H9 (cell line): ENCODE results near the gene SLC35B3. TPM values are rescaled to one million over a fixed set of nuclear protein-coding genes. Genes with fewer than 3 reads are reported as not detected.

Source experiments
- DNase-seq: peaks from one replicate; pipeline ENCODE4 v3.0.0-alpha.2; 2017
- H2AFZ ChIP-seq: one replicate; pipeline ENCODE4 v1.6.1; 2013; ENCODE audit warnings: mild to moderate bottlenecking, low read length, control low read depth, moderate library complexity
- H2AK5ac ChIP-seq: 2 replicates; pipeline ENCODE4 v1.6.1; 2013; ENCODE audit warnings: low read length, control low read depth, mixed read lengths; ENCODE audit not compliant: insufficient read length
- H2BK120ac ChIP-seq: one replicate; pipeline ENCODE4 v1.6.1; 2013; ENCODE audit warnings: low read depth, mild to moderate bottlenecking, low read length, control low read depth, inconsistent platforms; ENCODE audit not compliant: poor library complexity, severe bottlenecking
- H2BK12ac ChIP-seq: 2 replicates; pipeline ENCODE4 v1.6.1; 2013; ENCODE audit warnings: low read length, control low read depth, mixed read lengths, low read depth; ENCODE audit not compliant: insufficient read length
- H2BK15ac ChIP-seq: 2 replicates; pipeline ENCODE4 v1.6.1; 2013; ENCODE audit warnings: low read depth, low read length, control low read depth
- H2BK20ac ChIP-seq: one replicate; pipeline ENCODE4 v1.6.1; 2013; ENCODE audit warnings: low read depth, mild to moderate bottlenecking, low read length, control low read depth, inconsistent platforms; ENCODE audit not compliant: poor library complexity, severe bottlenecking
- H2BK5ac ChIP-seq: 2 replicates; pipeline ENCODE4 v1.6.1; 2013; ENCODE audit warnings: low read length, control low read depth, mixed read lengths; ENCODE audit not compliant: insufficient read length
- H3K14ac ChIP-seq: 2 replicates; pipeline ENCODE4 v1.6.1; 2013; ENCODE audit warnings: low read length, control low read depth; ENCODE audit not compliant: insufficient read depth
- H3K18ac ChIP-seq: 2 replicates; pipeline ENCODE4 v1.6.1; 2013; ENCODE audit warnings: low read depth, mild to moderate bottlenecking, mixed read lengths, low read length, control low read depth; ENCODE audit not compliant: insufficient read length
- H3K23ac ChIP-seq: 2 replicates; pipeline ENCODE4 v1.6.1; 2013; ENCODE audit warnings: low read length, control low read depth, mixed read lengths, low read depth; ENCODE audit not compliant: insufficient read length
- H3K23me2 ChIP-seq: 2 replicates; pipeline ENCODE4 v1.6.1; 2013; ENCODE audit warnings: low read depth, mild to moderate bottlenecking, mixed read lengths, low read length, control low read depth; ENCODE audit not compliant: insufficient read length, poor library complexity, severe bottlenecking
- H3K27ac ChIP-seq: 2 replicates; pipeline ENCODE4 v1.5.1; 2013; ENCODE audit warnings: low read length, control low read depth, mixed read lengths, low read depth; ENCODE audit not compliant: insufficient read length
- H3K27me3 ChIP-seq: 2 replicates; pipeline ENCODE4 v1.6.1; 2013; ENCODE audit warnings: low read length, control low read depth, inconsistent platforms; ENCODE audit not compliant: insufficient read depth
- H3K4ac ChIP-seq: 2 replicates; pipeline ENCODE4 v1.6.1; 2013; ENCODE audit warnings: low read depth, mild to moderate bottlenecking, control low read depth, inconsistent platforms, low read length, moderate library complexity
- H3K4me1 ChIP-seq: 2 replicates; pipeline ENCODE4 v1.6.1; 2013; ENCODE audit warnings: low read length, control low read depth, inconsistent platforms; ENCODE audit not compliant: insufficient read depth
- H3K4me2 ChIP-seq: 2 replicates; pipeline ENCODE4 v1.6.1; 2013; ENCODE audit warnings: low read length, control low read depth, mixed read lengths; ENCODE audit not compliant: insufficient read length, insufficient read depth
- H3K56ac ChIP-seq: 2 replicates; pipeline ENCODE4 v1.6.1; 2013; ENCODE audit warnings: low read depth, mild to moderate bottlenecking, mixed read lengths, low read length, control low read depth; ENCODE audit not compliant: insufficient read length
- H3K79me1 ChIP-seq: 2 replicates; pipeline ENCODE4 v1.6.1; 2013; ENCODE audit warnings: low read depth, mild to moderate bottlenecking, moderate library complexity, low read length, control low read depth, inconsistent platforms; ENCODE audit not compliant: insufficient read depth, poor library complexity, severe bottlenecking
- H3K79me2 ChIP-seq: 2 replicates; pipeline ENCODE4 v1.6.1; 2013; ENCODE audit warnings: low read length, control low read depth, inconsistent platforms; ENCODE audit not compliant: insufficient read depth
- H3K9ac ChIP-seq: 2 replicates; pipeline ENCODE4 v1.6.1; 2013; ENCODE audit warnings: low read length, control low read depth, mixed read lengths; ENCODE audit not compliant: insufficient read length; ENCODE audit errors: extremely low read depth
- H3K9me3 ChIP-seq: one replicate; pipeline ENCODE4 v1.6.1; 2013; ENCODE audit warnings: low read depth, low read length, inconsistent platforms; ENCODE audit not compliant: control insufficient read depth
- H3T11ph ChIP-seq: one replicate; pipeline ENCODE4 v1.6.1; 2013; ENCODE audit warnings: mild to moderate bottlenecking, low read length, control low read depth, inconsistent platforms
- H4K20me1 ChIP-seq: one replicate; pipeline ENCODE4 v1.6.1; 2013; ENCODE audit not compliant: control insufficient read depth, insufficient read length, insufficient read depth
- H4K5ac ChIP-seq: 2 replicates; pipeline ENCODE4 v1.6.1; 2013; ENCODE audit warnings: low read depth, mild to moderate bottlenecking, mixed read lengths, low read length, control low read depth; ENCODE audit not compliant: insufficient read length
- H4K8ac ChIP-seq: replicated peaks from 2 replicates; pipeline ENCODE4 v1.6.1; 2013; ENCODE audit warnings: low read length, control low read depth, mixed read lengths, low read depth; ENCODE audit not compliant: insufficient read length
- H4K91ac ChIP-seq: 2 replicates; pipeline ENCODE4 v1.6.1; 2013; ENCODE audit warnings: low read depth, mild to moderate bottlenecking, moderate library complexity, mixed read lengths, low read length, control low read depth; ENCODE audit not compliant: insufficient read length
- H3K27ac Mint-ChIP-seq, 3 experiments: 2 replicates in 2 of 3; 3 replicates in 1 of 3; pipeline ENCODE4 v1.8.0; 2020 to 2021; ENCODE audit warnings: mixed read lengths in 3 of 3, mild to moderate bottlenecking in 1 of 3, moderate library complexity in 1 of 3
- H3K27me3 Mint-ChIP-seq: 2 replicates; pipeline ENCODE4 v1.8.0; 2021; ENCODE audit warnings: low read depth, mild to moderate bottlenecking, moderate library complexity, mixed read lengths
- H3K36me3 Mint-ChIP-seq, 3 experiments: 2 replicates in 2 of 3; 3 replicates in 1 of 3; pipeline ENCODE4 v1.8.0; 2020 to 2021; ENCODE audit warnings: low read depth in 3 of 3, mixed read lengths in 3 of 3; ENCODE audit not compliant: insufficient read depth in 1 of 3
- H3K4me1 Mint-ChIP-seq, 2 experiments: 2 replicates each; pipeline ENCODE4 v1.8.0; 2020; ENCODE audit warnings: mixed read lengths in 2 of 2
- H3K4me3 Mint-ChIP-seq, 2 experiments: 2 replicates in 1 of 2; 3 replicates in 1 of 2; pipeline ENCODE4 v1.8.0; 2020 to 2021; ENCODE audit warnings: mild to moderate bottlenecking in 2 of 2, mixed read lengths in 2 of 2, moderate library complexity in 1 of 2
- H3K9me3 Mint-ChIP-seq, 2 experiments: 2 replicates in 1 of 2; 3 replicates in 1 of 2; pipeline ENCODE4 v1.8.0; 2020; ENCODE audit warnings: mild to moderate bottlenecking in 2 of 2, mixed read lengths in 2 of 2, moderate library complexity in 1 of 2
- CTCF ChIP-seq: fragments of 200-600 bp; sonication (generic); conservative IDR thresholded peaks from 3 replicates; pipeline ENCODE4 v1.8.0; 2021; ENCODE audit warnings: antibody characterized with exemption, mild to moderate bottlenecking
- WGBS: extraction: QIAGEN DNeasy Blood & Tissue Kit; methylation state at CpG from one replicate; pipeline ENCODE4 v1.1.7; 2013; ENCODE audit warnings: missing lambda C conversion rate, low lambda C conversion rate, mixed read lengths; ENCODE audit not compliant: insufficient read length; ENCODE audit errors: extremely low coverage; 5-methylcytosine and 5-hydroxymethylcytosine counted together
- total RNA-seq: library from RNA; stranded (reverse); gene quantifications from 2 replicates; pipeline ENCODE4 v1.2.1, GENCODE V29; 2021

Gene SLC35B3
- total RNA-seq, 1 experiment from 2014 or later = 8.4 TPM

- H2BK20ac ChIP-seq = no peak overlapping the region
- no peak overlapping the region for H4K91ac ChIP-seq
- no peak overlapping the region for H3K9ac ChIP-seq
- no CpG with 5 or more reads among the region's 1 CpG for WGBS
- H2BK15ac ChIP-seq = no peak overlapping the region
- Mint-ChIP-seq H3K27me3 (no peaks in the 10 kb centered on the region; the same call in 1 of the 2 replicates), H3K27ac (no peak overlapping the region), H3K4me3 (no peak overlapping the region), H3K9me3 (no peaks in the 10 kb centered on the region; a peak in 1 of 5 replicates), H3K36me3 (no peaks in the 10 kb centered on the region), H3K4me1 (peaks cover 17 to 21% of the 10 kb centered on the region in 2 experiments)
- H3K18ac ChIP-seq = no peak overlapping the region
- H2AFZ ChIP-seq = no peak overlapping the region
- H3K9me3 ChIP-seq = no peaks in the 10 kb centered on the region
- H3K4ac ChIP-seq = no peak overlapping the region
- H3K79me2 ChIP-seq = peaks cover 2% of the 10 kb centered on the region; the same call in 1 of the 2 replicates
- H2AK5ac ChIP-seq = no peak overlapping the region
- no peak overlapping the region for H3T11ph ChIP-seq
- no peak for DNase-seq
- no peak overlapping the region for H3K23ac ChIP-seq
- no peak overlapping the region for H3K14ac ChIP-seq
- H3K23me2 ChIP-seq = peaks cover 5% of the 10 kb centered on the region
- no peak overlapping the region for H4K5ac ChIP-seq
- no peaks in the 10 kb centered on the region for H4K20me1 ChIP-seq
- no peak overlapping the region for H3K27ac ChIP-seq
- no peak overlapping the region for H4K8ac ChIP-seq
- no peak overlapping the region for H2BK12ac ChIP-seq
- H3K27me3 ChIP-seq = no peaks in the 10 kb centered on the region
- H3K79me1 ChIP-seq = no peaks in the 10 kb centered on the region
- no peaks in the 10 kb centered on the region for H3K4me1 ChIP-seq
- no peak for TF ChIP-seq CTCF
- no peak overlapping the region for H2BK5ac ChIP-seq
- H2BK120ac ChIP-seq = no peak overlapping the region
- no peak overlapping the region for H3K56ac ChIP-seq
- H3K4me2 ChIP-seq = no peak overlapping the region
These were observed 2.5 kb upstream of the SLC35B3 start for GRCh38 chr6:8437813-8438212.
